H1 (cell line): ENCODE results near the gene CYTH1. TPM values are rescaled to one million over a fixed set of nuclear protein-coding genes. Genes with fewer than 3 reads are reported as not detected.

ENCODE experiments used
- CTCF ChIA-PET: fragments of 300-600 bp; sonication (Branson Sonifier 250); formaldehyde crosslinking; loops from one replicate; lab custom pipeline; 2021; ENCODE audit not compliant: partially characterized antibody; lab: Charles Lee
- POLR2A ChIA-PET: fragments of 300-600 bp; sonication (Branson Sonifier 250); formaldehyde crosslinking; loops from one replicate; lab custom pipeline; 2021; ENCODE audit warnings: inconsistent platforms; ENCODE audit not compliant: partially characterized antibody; lab: Charles Lee
- DNase-seq, 2 experiments: peaks; one replicate each; pipeline versions ENCODE4 v3.0.0 to v3.0.0-alpha.2; 2010 to 2022; ENCODE audit warnings: low spot score in 2 of 2, low read depth in 1 of 2, mixed read lengths in 1 of 2
- FAIRE-seq: peaks from 2 replicates; lab custom pipeline; 2011; peaks lifted over from hg19 to GRCh38; lab: Jason Lieb, UNC
- H2AFZ ChIP-seq: 2 replicates; pipeline ENCODE4 v1.8.1; 2012; ENCODE audit warnings: low read length, inconsistent platforms
- H2AK5ac ChIP-seq: 2 replicates; pipeline ENCODE4 v1.6.1; 2013; ENCODE audit warnings: low read depth, low read length
- H2BK120ac ChIP-seq: replicated peaks from 2 replicates; pipeline ENCODE3; 2013; ENCODE audit warnings: low read depth, low read length, inconsistent platforms
- H2BK12ac ChIP-seq: 2 replicates; pipeline ENCODE4 v1.6.1; 2013; ENCODE audit warnings: low read depth, low read length
- H2BK15ac ChIP-seq: 2 replicates; pipeline ENCODE4 v1.6.1; 2013; ENCODE audit warnings: low read length
- H2BK20ac ChIP-seq: 2 replicates; pipeline ENCODE4 v1.6.1; 2013; ENCODE audit warnings: low read length
- H2BK5ac ChIP-seq: 2 replicates; pipeline ENCODE4 v1.6.1; 2013; ENCODE audit warnings: low read depth, low read length
- H3K14ac ChIP-seq: 2 replicates; pipeline ENCODE4 v1.6.1; 2013; ENCODE audit warnings: inconsistent platforms; ENCODE audit not compliant: insufficient read length
- H3K18ac ChIP-seq: 2 replicates; pipeline ENCODE4 v1.6.1; 2013; ENCODE audit warnings: low read length; ENCODE audit errors: extremely low read depth
- H3K23ac ChIP-seq: 2 replicates; pipeline ENCODE4 v1.6.1; 2013; ENCODE audit warnings: inconsistent platforms; ENCODE audit not compliant: insufficient read length
- H3K23me2 ChIP-seq: 2 replicates; pipeline ENCODE4 v1.6.1; 2013; ENCODE audit warnings: low read depth, low read length
- H3K27ac ChIP-seq: 2 replicates; pipeline ENCODE4 v1.6.1; 2011; ENCODE audit warnings: low read depth, low read length, inconsistent platforms
- H3K27me3 ChIP-seq, 4 experiments: replicated peaks in 1 of 4; 1 replicate in 1 of 4; 2 replicates in 3 of 4; pipeline versions ENCODE4 v1.6.1 to v1.8.1; 2011 to 2013; ENCODE audit warnings: low read length in 3 of 4, mild to moderate bottlenecking in 3 of 4, inconsistent platforms in 2 of 4, mixed read lengths in 2 of 4, moderate library complexity in 1 of 4; ENCODE audit not compliant: control insufficient read depth in 3 of 4, insufficient read depth in 3 of 4; ENCODE audit errors: extremely low read depth in 1 of 4
- H3K36me3 ChIP-seq, 4 experiments: 2 replicates each; pipeline versions ENCODE4 v1.6.1 to v1.8.1; 2011 to 2013; ENCODE audit warnings: mild to moderate bottlenecking in 4 of 4, low read length in 3 of 4, moderate library complexity in 2 of 4, control low read depth in 1 of 4, inconsistent platforms in 1 of 4; ENCODE audit not compliant: insufficient read depth in 4 of 4, control insufficient read depth in 2 of 4
- H3K4ac ChIP-seq: replicated peaks from 2 replicates; pipeline ENCODE3; 2013; ENCODE audit warnings: low read length, low read depth, mixed read lengths, inconsistent platforms; ENCODE audit not compliant: insufficient read length
- H3K4me1 ChIP-seq, 4 experiments: replicated peaks in 1 of 4; 1 replicate in 1 of 4; 2 replicates in 3 of 4; pipeline versions ENCODE4 v1.6.1 to v1.8.1; 2011 to 2013; ENCODE audit warnings: low read length in 3 of 4, inconsistent platforms in 2 of 4, mixed read lengths in 1 of 4; ENCODE audit not compliant: insufficient read depth in 4 of 4, control insufficient read depth in 3 of 4
- H3K4me2 ChIP-seq, 2 experiments: 2 replicates each; pipeline versions ENCODE4 v1.6.1 to v1.8.1; 2011 to 2013; ENCODE audit warnings: low read depth in 2 of 2, low read length in 2 of 2, control low read depth in 1 of 2, inconsistent platforms in 1 of 2, mild to moderate bottlenecking in 1 of 2; ENCODE audit not compliant: insufficient read depth in 1 of 2
- H3K4me3 ChIP-seq, 4 experiments: fragments of 200-600, 300-600 bp in 1 of 4; sonication (generic), shearing (Covaris generic), sonication (Bioruptor Twin) in 1 of 4; 2 replicates each; pipeline versions ENCODE4 v1.5.1 to v1.8.1; 2011 to 2016; ENCODE audit warnings: low read length in 4 of 4, low read depth in 3 of 4, control low read depth in 2 of 4, inconsistent platforms in 2 of 4, mild to moderate bottlenecking in 2 of 4, mixed read lengths in 1 of 4, moderate library complexity in 1 of 4; ENCODE audit not compliant: insufficient read depth in 2 of 4; ENCODE audit errors: extremely low read depth in 1 of 4
- H3K56ac ChIP-seq: replicated peaks from 2 replicates; pipeline ENCODE3; 2013; ENCODE audit warnings: low read depth, mild to moderate bottlenecking, mixed read lengths, low read length, inconsistent platforms; ENCODE audit not compliant: insufficient read length
- H3K79me1 ChIP-seq: 2 replicates; pipeline ENCODE4 v1.6.1; 2013; ENCODE audit warnings: low read depth, low read length, control low read depth
- H3K79me2 ChIP-seq, 2 experiments: 2 replicates each; pipeline versions ENCODE4 v1.6.1 to v1.8.1; 2012 to 2013; ENCODE audit warnings: low read length in 2 of 2, mild to moderate bottlenecking in 2 of 2, inconsistent platforms in 1 of 2; ENCODE audit not compliant: insufficient read depth in 2 of 2, control insufficient read depth in 1 of 2
- H3K9ac ChIP-seq, 4 experiments: replicated peaks in 1 of 4; 1 replicate in 1 of 4; 2 replicates in 3 of 4; pipeline versions ENCODE4 v1.6.1 to v1.8.1; 2011 to 2013; ENCODE audit warnings: low read depth in 3 of 4, low read length in 3 of 4, control low read depth in 2 of 4, mild to moderate bottlenecking in 2 of 4, moderate library complexity in 2 of 4, inconsistent platforms in 1 of 4; ENCODE audit errors: extremely low read depth in 1 of 4
- H3K9me3 ChIP-seq, 2 experiments: 2 replicates each; pipeline versions ENCODE4 v1.6.1 to v1.8.1; 2012 to 2013; ENCODE audit warnings: mild to moderate bottlenecking in 2 of 2, moderate library complexity in 2 of 2, control low read depth in 1 of 2, inconsistent platforms in 1 of 2, low read depth in 1 of 2, low read length in 1 of 2, mixed read lengths in 1 of 2; ENCODE audit not compliant: insufficient read depth in 2 of 2
- H4K20me1 ChIP-seq, 2 experiments: replicated peaks in 1 of 2; 2 replicates each; pipeline versions ENCODE3 to v1.8.1; 2011 to 2013; ENCODE audit warnings: inconsistent platforms in 2 of 2, low read length in 2 of 2, mild to moderate bottlenecking in 1 of 2; ENCODE audit not compliant: insufficient read depth in 2 of 2, control insufficient read depth in 1 of 2
- H4K5ac ChIP-seq: 2 replicates; pipeline ENCODE4 v1.6.1; 2013; ENCODE audit warnings: low read length, low read depth, mixed read lengths, inconsistent platforms; ENCODE audit not compliant: insufficient read length
- H4K8ac ChIP-seq: 2 replicates; pipeline ENCODE4 v1.8.0; 2013; ENCODE audit warnings: mild to moderate bottlenecking, moderate library complexity, low read length, inconsistent platforms; ENCODE audit not compliant: insufficient read depth; ENCODE audit errors: extremely low read depth
- H4K91ac ChIP-seq: replicated peaks from 2 replicates; pipeline ENCODE3; 2013; ENCODE audit warnings: low read length, mixed read lengths, inconsistent platforms; ENCODE audit not compliant: insufficient read length
- CREB1 ChIP-seq: IDR thresholded peaks from 2 replicates; pipeline ENCODE4 v1.6.1; 2012; ENCODE audit warnings: inconsistent platforms
- WGBS, 2 experiments: shearing (Covaris generic) in 1 of 2; methylation state at CpG; one replicate each; pipeline versions ENCODE4 v1.1.6 to v1.1.7; 2013 to 2015; ENCODE audit warnings: low lambda C conversion rate in 2 of 2, mixed read lengths in 2 of 2, inconsistent platforms in 1 of 2, low coverage in 1 of 2, missing lambda C conversion rate in 1 of 2; ENCODE audit not compliant: insufficient replicate concordance in 2 of 2, insufficient coverage in 1 of 2, insufficient read length in 1 of 2; ENCODE audit errors: extremely low coverage in 1 of 2, missing lambda C conversion rate in 1 of 2; 5-methylcytosine and 5-hydroxymethylcytosine counted together
- polyA plus RNA-seq, 7 experiments: library from polyadenylated mRNA; depleted of rRNA in 3 of 7; stranded (reverse) in 5 of 7; unstranded in 2 of 7; fragments of >200 nt in 5 of 7; fragments of 200-250 nt in 2 of 7; gene quantifications; 1 replicate in 5 of 7; 2 replicates in 1 of 7; 4 replicates in 1 of 7; pipeline versions ENCODE4 v1.2.1 to v1.2.3, GENCODE V29; 2011 to 2013; ENCODE audit warnings: missing spikeins in 2 of 7, mixed read lengths in 2 of 7
- total RNA-seq: library from RNA; stranded (reverse); fragmentation: NEBNext Ultra II Directional; extraction: Animal tissue kit (Norgen Biotek cat#: 25700); gene quantifications from 2 replicates; pipeline ENCODE4 v1.2.1, GENCODE V29; 2021
- TF ChIP-seq, protein P1 (sequence below): IDR thresholded peaks from 2 replicates; pipeline ENCODE4 v1.6.1; 2011; ENCODE audit warnings: low read length, improper control_type of control experiment
- TF ChIP-seq, protein P2 (sequence below): IDR thresholded peaks from 2 replicates; pipeline ENCODE4 v1.6.1; 2012; ENCODE audit warnings: inconsistent platforms
- TF ChIP-seq, protein P3 (sequence below): IDR thresholded peaks from 2 replicates; pipeline ENCODE4 v1.6.1; 2012; ENCODE audit warnings: low read length, inconsistent platforms

Gene CYTH1
- total and polyA plus RNA-seq, 2 of the 8 experiments (the other 6 are each of a cell fraction or from before 2014, with no cell fraction given) = 12.8 to 14.8 TPM

DNA sequence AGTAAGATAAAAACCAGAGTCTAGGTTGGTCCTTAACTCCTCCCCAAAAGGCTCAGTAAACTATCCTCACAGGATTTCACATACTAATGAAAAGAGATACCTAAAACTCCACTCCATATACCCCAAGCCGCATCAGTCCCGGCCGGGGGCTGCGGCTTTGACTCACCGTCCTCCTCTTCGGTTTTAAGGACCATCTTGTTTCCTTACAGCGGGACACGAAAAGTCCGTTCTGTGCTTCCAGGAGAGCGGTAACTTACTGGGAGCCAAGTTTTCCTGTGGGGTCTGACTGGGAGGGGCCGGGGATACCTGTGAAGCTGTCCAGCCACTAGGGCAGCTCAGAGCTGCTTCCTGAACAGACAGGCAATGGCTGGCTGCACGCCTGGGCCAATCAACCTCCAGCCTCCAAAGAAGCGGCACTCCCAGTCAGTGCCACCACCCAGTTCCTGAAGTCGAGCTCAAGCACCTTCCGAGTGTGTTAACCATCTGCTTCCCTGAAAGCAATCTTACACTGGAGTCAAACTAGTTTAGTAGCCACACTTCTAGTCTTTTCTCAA is 45.5 kb downstream of the CYTH1 start:
- WGBS, 2 experiments = 87% methylated on average over 15 of the region's 15 CpGs; no CpG with 5 or more reads in 1 of the 2 experiments
- no peak for FAIRE-seq

More for the DNA sequence above, 45.5 kb downstream of the CYTH1 start:
- no peaks in the 10 kb centered on the region for H3K79me2 ChIP-seq
- no peak overlapping the region for H3K18ac ChIP-seq
- POLR2A ChIA-PET = interaction anchor here (0.8 to 1.8 kb wide), 2 partner anchors 9 to 19 kb away, joined by 3 to 6 read pairs; no protein-coding TSS in a partner anchor
- no peak overlapping the region for H3K4ac ChIP-seq
- H4K8ac ChIP-seq = no peak overlapping the region
- H2BK12ac ChIP-seq = no peak overlapping the region
- H3K23me2 ChIP-seq = no peaks in the 10 kb centered on the region
- H3K27ac ChIP-seq = no peak overlapping the region
- H2AK5ac ChIP-seq = no peak overlapping the region
- H4K5ac ChIP-seq = no peak overlapping the region
- no peaks in the 10 kb centered on the region for H3K9me3 ChIP-seq
- no peak overlapping the region for H2BK15ac ChIP-seq
- H3K4me3 ChIP-seq = no peak overlapping the region
- H3K79me1 ChIP-seq = peaks cover 9% of the 10 kb centered on the region
- H2BK5ac ChIP-seq = no peak overlapping the region
- no peak overlapping the region for H2BK120ac ChIP-seq
- H3K14ac ChIP-seq = no peak overlapping the region
- H3K23ac ChIP-seq = no peak overlapping the region
- no peak overlapping the region for H3K9ac ChIP-seq
- CTCF ChIA-PET = interaction anchor here (1.0 to 2.1 kb wide), 3 partner anchors 13 to 240 kb away, joined by 3 to 7 read pairs (median 4); no protein-coding TSS in a partner anchor
- no peak for DNase-seq
- H3K4me2 ChIP-seq = no peak overlapping the region
- H3K4me1 ChIP-seq = peaks cover 0 to 10% (median 5%) of the 10 kb centered on the region in 4 experiments; a peak in 4 of 7 replicates
- no peak overlapping the region for H2AFZ ChIP-seq
- TF ChIP-seq, protein P1, sequence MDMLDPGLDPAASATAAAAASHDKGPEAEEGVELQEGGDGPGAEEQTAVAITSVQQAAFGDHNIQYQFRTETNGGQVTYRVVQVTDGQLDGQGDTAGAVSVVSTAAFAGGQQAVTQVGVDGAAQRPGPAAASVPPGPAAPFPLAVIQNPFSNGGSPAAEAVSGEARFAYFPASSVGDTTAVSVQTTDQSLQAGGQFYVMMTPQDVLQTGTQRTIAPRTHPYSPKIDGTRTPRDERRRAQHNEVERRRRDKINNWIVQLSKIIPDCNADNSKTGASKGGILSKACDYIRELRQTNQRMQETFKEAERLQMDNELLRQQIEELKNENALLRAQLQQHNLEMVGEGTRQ = no peak
- TF ChIP-seq, protein P2, sequence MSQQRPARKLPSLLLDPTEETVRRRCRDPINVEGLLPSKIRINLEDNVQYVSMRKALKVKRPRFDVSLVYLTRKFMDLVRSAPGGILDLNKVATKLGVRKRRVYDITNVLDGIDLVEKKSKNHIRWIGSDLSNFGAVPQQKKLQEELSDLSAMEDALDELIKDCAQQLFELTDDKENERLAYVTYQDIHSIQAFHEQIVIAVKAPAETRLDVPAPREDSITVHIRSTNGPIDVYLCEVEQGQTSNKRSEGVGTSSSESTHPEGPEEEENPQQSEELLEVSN = no peak
- TF ChIP-seq CREB1 = no peak
- TF ChIP-seq, protein P3, sequence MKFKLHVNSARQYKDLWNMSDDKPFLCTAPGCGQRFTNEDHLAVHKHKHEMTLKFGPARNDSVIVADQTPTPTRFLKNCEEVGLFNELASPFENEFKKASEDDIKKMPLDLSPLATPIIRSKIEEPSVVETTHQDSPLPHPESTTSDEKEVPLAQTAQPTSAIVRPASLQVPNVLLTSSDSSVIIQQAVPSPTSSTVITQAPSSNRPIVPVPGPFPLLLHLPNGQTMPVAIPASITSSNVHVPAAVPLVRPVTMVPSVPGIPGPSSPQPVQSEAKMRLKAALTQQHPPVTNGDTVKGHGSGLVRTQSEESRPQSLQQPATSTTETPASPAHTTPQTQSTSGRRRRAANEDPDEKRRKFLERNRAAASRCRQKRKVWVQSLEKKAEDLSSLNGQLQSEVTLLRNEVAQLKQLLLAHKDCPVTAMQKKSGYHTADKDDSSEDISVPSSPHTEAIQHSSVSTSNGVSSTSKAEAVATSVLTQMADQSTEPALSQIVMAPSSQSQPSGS = no peak
- H2BK20ac ChIP-seq = no peak overlapping the region
- peaks cover 0 to 12% of the 10 kb centered on the region in 2 experiments for H4K20me1 ChIP-seq
- no peak overlapping the region for H3K56ac ChIP-seq
- H3K27me3 ChIP-seq = no peaks in the 10 kb centered on the region
- H3K36me3 ChIP-seq = no peaks in the 10 kb centered on the region
- H4K91ac ChIP-seq = no peak overlapping the region
